Loucy (cell line): ENCODE results near the gene SPPL2C.

Source experiments
- H2AFZ ChIP-seq: fragments of 200-600 bp; sonication (generic); 2 replicates; pipeline ENCODE4 v1.6.0; 2016; ENCODE audit warnings: antibody characterized with exemption, mild to moderate bottlenecking, low read length, moderate library complexity
- H3F3A ChIP-seq: fragments of 200-600 bp; 2 replicates; pipeline ENCODE4 v1.6.0; 2016; ENCODE audit warnings: antibody characterized with exemption, low read depth, mild to moderate bottlenecking
- H3K27me3 ChIP-seq: fragments of 200-600 bp; sonication (generic); 2 replicates; pipeline ENCODE4 v1.6.1; 2014; ENCODE audit warnings: low read length, mild to moderate bottlenecking; ENCODE audit not compliant: insufficient read depth, poor library complexity, severe bottlenecking
- H3K36me3 ChIP-seq: fragments of 200-600 bp; sonication (generic); 2 replicates; pipeline ENCODE4 v1.6.1; 2016; ENCODE audit warnings: low read length; ENCODE audit not compliant: insufficient read depth
- H3K4me1 ChIP-seq: fragments of 200-600 bp; sonication (generic); 2 replicates; pipeline ENCODE4 v1.5.1; 2014; ENCODE audit warnings: low read length, mild to moderate bottlenecking; ENCODE audit not compliant: insufficient read depth, poor library complexity, severe bottlenecking
- H3K4me2 ChIP-seq: fragments of 200-600 bp; sonication (generic); 2 replicates; pipeline ENCODE4 v1.6.0; 2014; ENCODE audit warnings: antibody characterized with exemption, low read length, low read depth, mild to moderate bottlenecking; ENCODE audit not compliant: poor library complexity, severe bottlenecking
- H3K4me3 ChIP-seq: fragments of 200-600 bp; sonication (generic); 2 replicates; pipeline ENCODE4 v1.5.1; 2014; ENCODE audit warnings: low read length, mild to moderate bottlenecking, mixed read lengths; ENCODE audit not compliant: poor library complexity, severe bottlenecking
- H3K79me2 ChIP-seq: fragments of 200-600 bp; sonication (generic); 2 replicates; pipeline ENCODE4 v1.6.1; 2014; ENCODE audit warnings: low read length; ENCODE audit not compliant: insufficient read depth
- H3K9ac ChIP-seq: fragments of 200-600 bp; sonication (generic); 2 replicates; pipeline ENCODE4 v1.6.0; 2014; ENCODE audit warnings: mild to moderate bottlenecking, low read depth, low read length, moderate library complexity; ENCODE audit not compliant: poor library complexity, severe bottlenecking
- H3K9me2 ChIP-seq: fragments of 200-600 bp; sonication (generic); replicated peaks from 2 replicates; pipeline ENCODE4 v1.6.1; 2016; ENCODE audit warnings: low read depth, low read length, mixed read lengths
- H3K9me3 ChIP-seq: fragments of 200-600 bp; sonication (generic); 2 replicates; pipeline ENCODE4 v1.6.1; 2014; ENCODE audit warnings: mild to moderate bottlenecking, antibody characterized with exemption, low read length, low read depth; ENCODE audit not compliant: insufficient read depth
- H4K20me1 ChIP-seq: fragments of 200-600 bp; sonication (generic); 2 replicates; pipeline ENCODE4 v1.6.0; 2014; ENCODE audit warnings: antibody characterized with exemption, low read length, mild to moderate bottlenecking; ENCODE audit not compliant: insufficient read depth, poor library complexity, severe bottlenecking
- EZH2phosphoT487 ChIP-seq: fragments of 200-600 bp; IDR thresholded peaks from 2 replicates; pipeline ENCODE4 v1.6.1; 2018; ENCODE audit warnings: antibody characterized with exemption, mild to moderate bottlenecking, moderate library complexity, borderline replicate concordance
- TF ChIP-seq, protein P1 (sequence below): fragments of 200-600 bp; sonication (generic); conservative IDR thresholded peaks from 2 replicates; pipeline ENCODE4 v1.5.1; 2014; ENCODE audit warnings: mild to moderate bottlenecking, antibody characterized with exemption, low read length

Gene SPPL2C, protein sequence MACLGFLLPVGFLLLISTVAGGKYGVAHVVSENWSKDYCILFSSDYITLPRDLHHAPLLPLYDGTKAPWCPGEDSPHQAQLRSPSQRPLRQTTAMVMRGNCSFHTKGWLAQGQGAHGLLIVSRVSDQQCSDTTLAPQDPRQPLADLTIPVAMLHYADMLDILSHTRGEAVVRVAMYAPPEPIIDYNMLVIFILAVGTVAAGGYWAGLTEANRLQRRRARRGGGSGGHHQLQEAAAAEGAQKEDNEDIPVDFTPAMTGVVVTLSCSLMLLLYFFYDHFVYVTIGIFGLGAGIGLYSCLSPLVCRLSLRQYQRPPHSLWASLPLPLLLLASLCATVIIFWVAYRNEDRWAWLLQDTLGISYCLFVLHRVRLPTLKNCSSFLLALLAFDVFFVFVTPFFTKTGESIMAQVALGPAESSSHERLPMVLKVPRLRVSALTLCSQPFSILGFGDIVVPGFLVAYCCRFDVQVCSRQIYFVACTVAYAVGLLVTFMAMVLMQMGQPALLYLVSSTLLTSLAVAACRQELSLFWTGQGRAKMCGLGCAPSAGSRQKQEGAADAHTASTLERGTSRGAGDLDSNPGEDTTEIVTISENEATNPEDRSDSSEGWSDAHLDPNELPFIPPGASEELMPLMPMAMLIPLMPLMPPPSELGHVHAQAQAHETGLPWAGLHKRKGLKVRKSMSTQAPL

DNA sequence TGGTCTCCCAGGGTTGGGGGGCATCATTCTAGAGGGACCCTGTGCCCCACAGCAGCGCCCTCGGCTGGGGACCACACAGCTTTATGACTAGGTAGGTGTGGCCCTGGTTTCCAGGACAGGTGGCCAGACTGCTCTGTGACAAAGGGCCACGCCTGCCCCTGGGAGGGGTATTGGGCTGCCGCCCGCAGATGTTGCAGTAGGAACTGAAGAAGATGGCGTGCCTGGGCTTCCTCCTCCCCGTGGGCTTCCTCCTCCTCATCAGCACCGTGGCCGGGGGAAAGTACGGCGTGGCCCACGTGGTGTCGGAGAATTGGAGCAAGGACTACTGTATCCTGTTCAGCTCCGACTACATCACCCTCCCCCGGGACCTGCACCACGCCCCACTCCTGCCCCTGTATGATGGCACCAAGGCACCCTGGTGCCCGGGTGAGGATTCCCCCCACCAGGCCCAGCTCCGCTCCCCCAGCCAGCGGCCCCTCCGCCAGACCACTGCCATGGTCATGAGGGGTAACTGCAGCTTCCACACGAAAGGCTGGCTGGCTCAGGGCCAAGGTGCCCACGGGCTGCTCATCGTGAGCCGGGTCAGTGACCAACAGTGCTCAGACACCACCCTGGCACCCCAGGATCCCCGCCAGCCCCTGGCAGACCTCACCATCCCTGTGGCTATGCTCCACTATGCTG lies at the start of gene SPPL2C:
Gene SPPL2C (plus strand): TSS at position 187 of the 681 bp plus-strand sequence. CDS start 26 bp downstream, at position 213.
- TF ChIP-seq EZH2phosphoT487 = no peak
- TF ChIP-seq, protein P1, sequence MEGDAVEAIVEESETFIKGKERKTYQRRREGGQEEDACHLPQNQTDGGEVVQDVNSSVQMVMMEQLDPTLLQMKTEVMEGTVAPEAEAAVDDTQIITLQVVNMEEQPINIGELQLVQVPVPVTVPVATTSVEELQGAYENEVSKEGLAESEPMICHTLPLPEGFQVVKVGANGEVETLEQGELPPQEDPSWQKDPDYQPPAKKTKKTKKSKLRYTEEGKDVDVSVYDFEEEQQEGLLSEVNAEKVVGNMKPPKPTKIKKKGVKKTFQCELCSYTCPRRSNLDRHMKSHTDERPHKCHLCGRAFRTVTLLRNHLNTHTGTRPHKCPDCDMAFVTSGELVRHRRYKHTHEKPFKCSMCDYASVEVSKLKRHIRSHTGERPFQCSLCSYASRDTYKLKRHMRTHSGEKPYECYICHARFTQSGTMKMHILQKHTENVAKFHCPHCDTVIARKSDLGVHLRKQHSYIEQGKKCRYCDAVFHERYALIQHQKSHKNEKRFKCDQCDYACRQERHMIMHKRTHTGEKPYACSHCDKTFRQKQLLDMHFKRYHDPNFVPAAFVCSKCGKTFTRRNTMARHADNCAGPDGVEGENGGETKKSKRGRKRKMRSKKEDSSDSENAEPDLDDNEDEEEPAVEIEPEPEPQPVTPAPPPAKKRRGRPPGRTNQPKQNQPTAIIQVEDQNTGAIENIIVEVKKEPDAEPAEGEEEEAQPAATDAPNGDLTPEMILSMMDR = no peak

DNA sequence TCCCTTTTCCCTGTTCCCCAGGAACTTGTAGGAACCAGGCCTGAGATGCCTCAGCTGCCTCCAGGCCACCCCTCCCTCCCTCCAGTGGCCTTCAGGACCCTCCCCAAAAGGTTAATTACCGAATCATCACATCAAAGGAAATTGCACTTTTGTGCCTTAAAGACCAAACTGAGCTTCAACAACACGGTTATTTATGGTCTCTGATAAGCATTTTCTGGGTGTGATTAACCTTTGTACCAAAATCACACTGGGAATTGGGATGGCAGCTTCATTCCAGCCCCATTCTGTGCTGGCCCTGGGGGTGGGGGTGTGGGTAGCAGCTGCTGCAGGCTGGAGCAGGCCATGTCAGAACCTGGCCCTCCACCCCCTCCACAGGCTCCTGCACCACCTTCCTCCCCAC lies 43.9 kb upstream of the SPPL2C start:
- no peaks in the 10 kb centered on the region for H3K9me3 ChIP-seq
- no peaks in the 10 kb centered on the region for H3K36me3 ChIP-seq
- no peaks in the 10 kb centered on the region for H3K9me2 ChIP-seq
- H3K27me3 ChIP-seq = no peaks in the 10 kb centered on the region
- H3K4me2 ChIP-seq = no peak overlapping the region
- H2AFZ ChIP-seq = no peak overlapping the region
- H3K4me1 ChIP-seq = no peaks in the 10 kb centered on the region
- no peaks in the 10 kb centered on the region for H3K79me2 ChIP-seq
- TF ChIP-seq, protein P1 = no peak
- no peak for TF ChIP-seq EZH2phosphoT487
- no peak overlapping the region for H3K4me3 ChIP-seq
- H4K20me1 ChIP-seq = no peaks in the 10 kb centered on the region
- no peak overlapping the region for H3K9ac ChIP-seq
- no peaks in the 10 kb centered on the region for H3F3A ChIP-seq

More for the DNA sequence above, at the start of gene SPPL2C:
- no peaks in the 10 kb centered on the region for H3K9me2 ChIP-seq
- no peaks in the 10 kb centered on the region for H3K36me3 ChIP-seq
- no peaks in the 10 kb centered on the region for H3K79me2 ChIP-seq
- no peaks in the 10 kb centered on the region for H3K4me1 ChIP-seq
- no peak within 1 kb of the TSS for H3K4me3 ChIP-seq
- no peaks in the 10 kb centered on the region for H3F3A ChIP-seq
- no peak within 1 kb of the TSS for H2AFZ ChIP-seq
- no peak within 1 kb of the TSS for H3K4me2 ChIP-seq
- H3K9ac ChIP-seq = no peak within 1 kb of the TSS
- H3K9me3 ChIP-seq = no peaks in the 10 kb centered on the region
- no peaks in the 10 kb centered on the region for H4K20me1 ChIP-seq
- H3K27me3 ChIP-seq = no peaks in the 10 kb centered on the region

DNA sequence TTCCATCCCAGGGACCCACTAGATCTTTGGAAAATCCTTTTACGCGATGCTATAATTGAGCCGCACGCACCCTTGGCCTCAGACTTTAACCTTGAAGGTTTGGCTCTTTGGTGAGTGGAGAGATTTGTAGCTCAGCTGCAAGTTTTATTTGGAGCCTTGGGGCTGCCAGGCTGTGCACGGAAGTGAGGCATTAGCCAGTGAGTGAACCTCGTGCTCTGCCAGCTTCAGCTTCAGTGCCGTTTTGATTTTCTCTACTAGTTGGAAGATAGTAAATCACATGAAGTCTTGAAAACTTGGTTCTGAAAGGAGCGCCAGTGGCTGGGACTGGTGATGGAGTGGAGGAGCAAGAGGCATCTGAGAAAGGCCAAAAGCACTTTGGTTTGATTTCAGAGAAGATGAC lies 43.3 kb upstream of the SPPL2C start:
- Histone ChIP-seq H3K27me3 (no peaks in the 10 kb centered on the region), H3F3A (no peaks in the 10 kb centered on the region), H3K4me3 (no peak overlapping the region), H3K9ac (no peak overlapping the region), H4K20me1 (no peaks in the 10 kb centered on the region), H2AFZ (no peak overlapping the region), H3K4me1 (no peaks in the 10 kb centered on the region), H3K9me3 (no peaks in the 10 kb centered on the region), H3K36me3 (no peaks in the 10 kb centered on the region), H3K9me2 (no peaks in the 10 kb centered on the region), H3K4me2 (no peak overlapping the region), H3K79me2 (no peaks in the 10 kb centered on the region)
- no peak for TF ChIP-seq EZH2phosphoT487
- TF ChIP-seq, protein P1 = no peak
